ENCODE results near the gene MELK. TPM values are rescaled to one million over a fixed set of nuclear protein-coding genes. Genes with fewer than 3 reads are reported as not detected.

MELK gene
- total RNA-seq, 2 experiments from 2014 or later: 63.9 to 66.1 TPM

- Mint-ChIP-seq H3K4me3 (no peak overlapping the region), H3K4me1 (peaks cover 19% of the 10 kb centered on the region), H3K27me3 (no peaks in the 10 kb centered on the region), H3K27ac (no peak overlapping the region), H3K36me3 (ENCODE audit: low read depth) (peaks cover 51% of the 10 kb centered on the region), H3K9me3 (ENCODE audit: low read depth) (no peaks in the 10 kb centered on the region)
- CTCF ChIA-PET: no interaction called here
- DNase-seq (no peak), ATAC-seq (no peak)
- intact Hi-C loops (cut with DNase I, micrococcal nuclease): no loop called here
- POLR2A ChIA-PET: no interaction called here
These were observed 103.4 kb downstream of the MELK start for GRCh38 chr9:36676091-36676490.

GRCh38 chr9:36676778-36677485 lies 104.2 kb downstream of the MELK start:
- ATAC-seq: peak; percentile 75
- ChIA-PET CTCF (interaction anchor here (0.7 to 1.0 kb wide), 2 partner anchors 49 to 269 kb away, joined by 3 read pairs; no protein-coding TSS in a partner anchor), POLR2A (no interaction called here)
- no peak overlapping the region for H3K4me3 Mint-ChIP-seq
- intact Hi-C loops (cut with DNase I, micrococcal nuclease): no loop called here
- H3K9me3 Mint-ChIP-seq (ENCODE audit: low read depth): no peaks in the 10 kb centered on the region
- peak overlapping the region; percentile 63 for H3K27ac Mint-ChIP-seq
- H3K4me1 Mint-ChIP-seq: peaks cover 19% of the 10 kb centered on the region
- no peaks in the 10 kb centered on the region for H3K27me3 Mint-ChIP-seq
- no peak for DNase-seq
- H3K36me3 Mint-ChIP-seq (ENCODE audit: low read depth): peaks cover 43% of the 10 kb centered on the region

- no peak for DNase-seq
- Mint-ChIP-seq H3K36me3 (ENCODE audit: low read depth) (peaks cover 40% of the 10 kb centered on the region), H3K4me3 (no peak overlapping the region), H3K9me3 (ENCODE audit: low read depth) (no peaks in the 10 kb centered on the region), H3K27ac (no peak overlapping the region), H3K27me3 (no peaks in the 10 kb centered on the region), H3K4me1 (peaks cover 19% of the 10 kb centered on the region)
- POLR2A ChIA-PET: no interaction called here
- CTCF ChIA-PET: interaction anchor here (1.0 kb wide), 1 partner anchor 48 kb away, joined by 3 read pairs; no protein-coding TSS in a partner anchor
- intact Hi-C loops (cut with DNase I, micrococcal nuclease): no loop called here
- ATAC-seq: no peak
These were observed 104.9 kb downstream of the MELK start for GRCh38 chr9:36677611-36678010.

GRCh38 chr9:36679710-36680109 lies 107.0 kb downstream of the MELK start:
- peaks cover 19% of the 10 kb centered on the region for H3K4me1 Mint-ChIP-seq
- ATAC-seq (no peak), DNase-seq (no peak)
- no peak overlapping the region for H3K4me3 Mint-ChIP-seq
- CTCF ChIA-PET: no interaction called here
- H3K27ac Mint-ChIP-seq: no peak overlapping the region
- intact Hi-C loops (cut with DNase I, micrococcal nuclease): no loop called here
- H3K9me3 Mint-ChIP-seq (ENCODE audit: low read depth): no peaks in the 10 kb centered on the region
- H3K27me3 Mint-ChIP-seq: no peaks in the 10 kb centered on the region
- POLR2A ChIA-PET: no interaction called here
- H3K36me3 Mint-ChIP-seq (ENCODE audit: low read depth): peaks cover 33% of the 10 kb centered on the region

- DNase-seq: no peak
- Mint-ChIP-seq H3K27me3 (peaks cover 3% of the 10 kb centered on the region), H3K4me3 (no peak overlapping the region), H3K27ac (no peak overlapping the region), H3K9me3 (ENCODE audit: low read depth) (no peaks in the 10 kb centered on the region), H3K4me1 (no peaks in the 10 kb centered on the region), H3K36me3 (ENCODE audit: low read depth) (no peaks in the 10 kb centered on the region)
- intact Hi-C loops (cut with DNase I, micrococcal nuclease): no loop called here
- POLR2A ChIA-PET: no interaction called here
- CTCF ChIA-PET: no interaction called here
- no peak for ATAC-seq
These were observed 113.8 kb downstream of the MELK start for GRCh38 chr9:36686471-36686870.

- Mint-ChIP-seq H3K9me3 (ENCODE audit: low read depth) (no peaks in the 10 kb centered on the region), H3K27me3 (peaks cover 6% of the 10 kb centered on the region), H3K36me3 (ENCODE audit: low read depth) (no peaks in the 10 kb centered on the region), H3K4me3 (no peak overlapping the region), H3K27ac (no peak overlapping the region), H3K4me1 (no peaks in the 10 kb centered on the region)
- CTCF ChIA-PET: no interaction called here
- intact Hi-C loops (cut with DNase I, micrococcal nuclease): no loop called here
- POLR2A ChIA-PET: no interaction called here
- DNase-seq (no peak), ATAC-seq (no peak)
These were observed 117.9 kb downstream of the MELK start for GRCh38 chr9:36690412-36691168.

GRCh38 chr9:36691671-36692070 lies 119.0 kb downstream of the MELK start:
- intact Hi-C loops (cut with DNase I, micrococcal nuclease): no loop called here
- CTCF ChIA-PET: no interaction called here
- ATAC-seq (no peak), DNase-seq (no peak)
- Mint-ChIP-seq H3K4me3 (no peak overlapping the region), H3K9me3 (ENCODE audit: low read depth) (no peaks in the 10 kb centered on the region), H3K27ac (no peak overlapping the region), H3K4me1 (no peaks in the 10 kb centered on the region), H3K27me3 (peaks cover 8% of the 10 kb centered on the region), H3K36me3 (ENCODE audit: low read depth) (no peaks in the 10 kb centered on the region)
- POLR2A ChIA-PET: no interaction called here

- H3K27ac Mint-ChIP-seq: no peak overlapping the region
- no peak for ATAC-seq
These were observed 126.3 kb downstream of the MELK start for GRCh38 chr9:36698984-36699383.

GRCh38 chr9:36704148-36704547 lies 131.5 kb downstream of the MELK start:
- POLR2A ChIA-PET: no interaction called here

More at GRCh38 chr9:36698984-36699383, 126.3 kb downstream of the MELK start:
- H3K27me3 Mint-ChIP-seq: peaks cover 9% of the 10 kb centered on the region
- ChIA-PET POLR2A (no interaction called here), CTCF (no interaction called here)
- H3K36me3 Mint-ChIP-seq (ENCODE audit: low read depth): no peaks in the 10 kb centered on the region
- intact Hi-C loops (cut with DNase I, micrococcal nuclease): no loop called here
- peaks cover 10% of the 10 kb centered on the region for H3K9me3 Mint-ChIP-seq (ENCODE audit: low read depth)
- no peak overlapping the region for H3K4me3 Mint-ChIP-seq
- H3K4me1 Mint-ChIP-seq: no peaks in the 10 kb centered on the region
- DNase-seq: no peak

GRCh38 chr9:36713515-36714490 lies 141.1 kb downstream of the MELK start:
- Mint-ChIP-seq H3K9me3 (ENCODE audit: low read depth) (no peaks in the 10 kb centered on the region), H3K27me3 (peaks cover 3% of the 10 kb centered on the region), H3K4me1 (no peaks in the 10 kb centered on the region), H3K27ac (no peak overlapping the region), H3K36me3 (ENCODE audit: low read depth) (no peaks in the 10 kb centered on the region), H3K4me3 (no peak overlapping the region)
- DNase-seq (no peak), ATAC-seq (no peak)
- CTCF ChIA-PET: interaction anchor here (0.6 to 1.0 kb wide), 2 partner anchors 15 to 17 kb away, joined by 3 to 5 read pairs; no protein-coding TSS in a partner anchor
- intact Hi-C loops (cut with DNase I, micrococcal nuclease): no loop called here
- POLR2A ChIA-PET: no interaction called here

More at GRCh38 chr9:36704148-36704547, 131.5 kb downstream of the MELK start:
- Mint-ChIP-seq H3K4me3 (no peak overlapping the region), H3K36me3 (ENCODE audit: low read depth) (no peaks in the 10 kb centered on the region), H3K4me1 (no peaks in the 10 kb centered on the region), H3K27me3 (peaks cover 8% of the 10 kb centered on the region), H3K9me3 (ENCODE audit: low read depth) (peaks cover 6% of the 10 kb centered on the region), H3K27ac (no peak overlapping the region)
- CTCF ChIA-PET: interaction anchor here (1.0 kb wide), 1 partner anchor 25 kb away, joined by 3 read pairs; no protein-coding TSS in a partner anchor
- no peak for ATAC-seq
- intact Hi-C loops (cut with DNase I, micrococcal nuclease): no loop called here
- DNase-seq: no peak

- H3K27me3 Mint-ChIP-seq: peaks cover 3% of the 10 kb centered on the region
- H3K36me3 Mint-ChIP-seq (ENCODE audit: low read depth): no peaks in the 10 kb centered on the region
- no peak for ATAC-seq
- no peak overlapping the region for H3K27ac Mint-ChIP-seq
- H3K9me3 Mint-ChIP-seq (ENCODE audit: low read depth): no peaks in the 10 kb centered on the region
- ChIA-PET POLR2A (no interaction called here), CTCF (no interaction called here)
- no peak for DNase-seq
- H3K4me1 Mint-ChIP-seq: no peaks in the 10 kb centered on the region
- no peak overlapping the region for H3K4me3 Mint-ChIP-seq
- intact Hi-C loops (cut with DNase I, micrococcal nuclease): no loop called here
These were observed 143.8 kb downstream of the MELK start for GRCh38 chr9:36716496-36716895.

Data from activated CD4-positive, alpha-beta T cell treated with anti-CD3 and anti-CD28 coated beads for 36 hours (primary cell).